H1 (cell line): Measurements from ENCODE around the gene C14orf119. TPM values are rescaled to one million over a fixed set of nuclear protein-coding genes. Genes with fewer than 3 reads are reported as not detected.
"Not testable (repeated sequence)": the region's sequence is repeated elsewhere in the genome, so short reads cannot be mapped to it uniquely, and the experiment has no call there.

Source experiments
- CTCF ChIA-PET: fragments of 300-600 bp; sonication (Branson Sonifier 250); formaldehyde crosslinking; loops from one replicate; lab custom pipeline; 2021; ENCODE audit not compliant: partially characterized antibody; lab: Charles Lee
- POLR2A ChIA-PET: fragments of 300-600 bp; sonication (Branson Sonifier 250); formaldehyde crosslinking; loops from one replicate; lab custom pipeline; 2021; ENCODE audit warnings: inconsistent platforms; ENCODE audit not compliant: partially characterized antibody; lab: Charles Lee
- DNase-seq, 2 experiments: peaks; one replicate each; pipeline versions ENCODE4 v3.0.0 to v3.0.0-alpha.2; 2010 to 2022; ENCODE audit warnings: low spot score in 2 of 2, low read depth in 1 of 2, mixed read lengths in 1 of 2
- FAIRE-seq: peaks from 2 replicates; lab custom pipeline; 2011; peaks lifted over from hg19 to GRCh38; lab: Jason Lieb, UNC
- H2AFZ ChIP-seq: 2 replicates; pipeline ENCODE4 v1.8.1; 2012; ENCODE audit warnings: low read length, inconsistent platforms
- H2AK5ac ChIP-seq: 2 replicates; pipeline ENCODE4 v1.6.1; 2013; ENCODE audit warnings: low read depth, low read length
- H2BK120ac ChIP-seq: replicated peaks from 2 replicates; pipeline ENCODE3; 2013; ENCODE audit warnings: low read depth, low read length, inconsistent platforms
- H2BK12ac ChIP-seq: 2 replicates; pipeline ENCODE4 v1.6.1; 2013; ENCODE audit warnings: low read depth, low read length
- H2BK15ac ChIP-seq: 2 replicates; pipeline ENCODE4 v1.6.1; 2013; ENCODE audit warnings: low read length
- H2BK20ac ChIP-seq: 2 replicates; pipeline ENCODE4 v1.6.1; 2013; ENCODE audit warnings: low read length
- H2BK5ac ChIP-seq: 2 replicates; pipeline ENCODE4 v1.6.1; 2013; ENCODE audit warnings: low read depth, low read length
- H3K14ac ChIP-seq: 2 replicates; pipeline ENCODE4 v1.6.1; 2013; ENCODE audit warnings: inconsistent platforms; ENCODE audit not compliant: insufficient read length
- H3K18ac ChIP-seq: 2 replicates; pipeline ENCODE4 v1.6.1; 2013; ENCODE audit warnings: low read length; ENCODE audit errors: extremely low read depth
- H3K23ac ChIP-seq: 2 replicates; pipeline ENCODE4 v1.6.1; 2013; ENCODE audit warnings: inconsistent platforms; ENCODE audit not compliant: insufficient read length
- H3K23me2 ChIP-seq: 2 replicates; pipeline ENCODE4 v1.6.1; 2013; ENCODE audit warnings: low read depth, low read length
- H3K27ac ChIP-seq: 2 replicates; pipeline ENCODE4 v1.6.1; 2011; ENCODE audit warnings: low read depth, low read length, inconsistent platforms
- H3K27me3 ChIP-seq, 4 experiments: replicated peaks in 1 of 4; 1 replicate in 1 of 4; 2 replicates in 3 of 4; pipeline versions ENCODE4 v1.6.1 to v1.8.1; 2011 to 2013; ENCODE audit warnings: low read length in 3 of 4, mild to moderate bottlenecking in 3 of 4, inconsistent platforms in 2 of 4, mixed read lengths in 2 of 4, moderate library complexity in 1 of 4; ENCODE audit not compliant: control insufficient read depth in 3 of 4, insufficient read depth in 3 of 4; ENCODE audit errors: extremely low read depth in 1 of 4
- H3K36me3 ChIP-seq, 4 experiments: 2 replicates each; pipeline versions ENCODE4 v1.6.1 to v1.8.1; 2011 to 2013; ENCODE audit warnings: mild to moderate bottlenecking in 4 of 4, low read length in 3 of 4, moderate library complexity in 2 of 4, control low read depth in 1 of 4, inconsistent platforms in 1 of 4; ENCODE audit not compliant: insufficient read depth in 4 of 4, control insufficient read depth in 2 of 4
- H3K4ac ChIP-seq: replicated peaks from 2 replicates; pipeline ENCODE3; 2013; ENCODE audit warnings: low read length, low read depth, mixed read lengths, inconsistent platforms; ENCODE audit not compliant: insufficient read length
- H3K4me1 ChIP-seq, 4 experiments: replicated peaks in 1 of 4; 1 replicate in 1 of 4; 2 replicates in 3 of 4; pipeline versions ENCODE4 v1.6.1 to v1.8.1; 2011 to 2013; ENCODE audit warnings: low read length in 3 of 4, inconsistent platforms in 2 of 4, mixed read lengths in 1 of 4; ENCODE audit not compliant: insufficient read depth in 4 of 4, control insufficient read depth in 3 of 4
- H3K4me2 ChIP-seq, 2 experiments: 2 replicates each; pipeline versions ENCODE4 v1.6.1 to v1.8.1; 2011 to 2013; ENCODE audit warnings: low read depth in 2 of 2, low read length in 2 of 2, control low read depth in 1 of 2, inconsistent platforms in 1 of 2, mild to moderate bottlenecking in 1 of 2; ENCODE audit not compliant: insufficient read depth in 1 of 2
- H3K4me3 ChIP-seq, 4 experiments: fragments of 200-600, 300-600 bp in 1 of 4; sonication (generic), shearing (Covaris generic), sonication (Bioruptor Twin) in 1 of 4; 2 replicates each; pipeline versions ENCODE4 v1.5.1 to v1.8.1; 2011 to 2016; ENCODE audit warnings: low read length in 4 of 4, low read depth in 3 of 4, control low read depth in 2 of 4, inconsistent platforms in 2 of 4, mild to moderate bottlenecking in 2 of 4, mixed read lengths in 1 of 4, moderate library complexity in 1 of 4; ENCODE audit not compliant: insufficient read depth in 2 of 4; ENCODE audit errors: extremely low read depth in 1 of 4
- H3K56ac ChIP-seq: replicated peaks from 2 replicates; pipeline ENCODE3; 2013; ENCODE audit warnings: low read depth, mild to moderate bottlenecking, mixed read lengths, low read length, inconsistent platforms; ENCODE audit not compliant: insufficient read length
- H3K79me1 ChIP-seq: 2 replicates; pipeline ENCODE4 v1.6.1; 2013; ENCODE audit warnings: low read depth, low read length, control low read depth
- H3K79me2 ChIP-seq, 2 experiments: 2 replicates each; pipeline versions ENCODE4 v1.6.1 to v1.8.1; 2012 to 2013; ENCODE audit warnings: low read length in 2 of 2, mild to moderate bottlenecking in 2 of 2, inconsistent platforms in 1 of 2; ENCODE audit not compliant: insufficient read depth in 2 of 2, control insufficient read depth in 1 of 2
- H3K9ac ChIP-seq, 4 experiments: replicated peaks in 1 of 4; 1 replicate in 1 of 4; 2 replicates in 3 of 4; pipeline versions ENCODE4 v1.6.1 to v1.8.1; 2011 to 2013; ENCODE audit warnings: low read depth in 3 of 4, low read length in 3 of 4, control low read depth in 2 of 4, mild to moderate bottlenecking in 2 of 4, moderate library complexity in 2 of 4, inconsistent platforms in 1 of 4; ENCODE audit errors: extremely low read depth in 1 of 4
- H3K9me3 ChIP-seq, 2 experiments: 2 replicates each; pipeline versions ENCODE4 v1.6.1 to v1.8.1; 2012 to 2013; ENCODE audit warnings: mild to moderate bottlenecking in 2 of 2, moderate library complexity in 2 of 2, control low read depth in 1 of 2, inconsistent platforms in 1 of 2, low read depth in 1 of 2, low read length in 1 of 2, mixed read lengths in 1 of 2; ENCODE audit not compliant: insufficient read depth in 2 of 2
- H4K20me1 ChIP-seq, 2 experiments: replicated peaks in 1 of 2; 2 replicates each; pipeline versions ENCODE3 to v1.8.1; 2011 to 2013; ENCODE audit warnings: inconsistent platforms in 2 of 2, low read length in 2 of 2, mild to moderate bottlenecking in 1 of 2; ENCODE audit not compliant: insufficient read depth in 2 of 2, control insufficient read depth in 1 of 2
- H4K5ac ChIP-seq: 2 replicates; pipeline ENCODE4 v1.6.1; 2013; ENCODE audit warnings: low read length, low read depth, mixed read lengths, inconsistent platforms; ENCODE audit not compliant: insufficient read length
- H4K8ac ChIP-seq: 2 replicates; pipeline ENCODE4 v1.8.0; 2013; ENCODE audit warnings: mild to moderate bottlenecking, moderate library complexity, low read length, inconsistent platforms; ENCODE audit not compliant: insufficient read depth; ENCODE audit errors: extremely low read depth
- H4K91ac ChIP-seq: replicated peaks from 2 replicates; pipeline ENCODE3; 2013; ENCODE audit warnings: low read length, mixed read lengths, inconsistent platforms; ENCODE audit not compliant: insufficient read length
- EP300 ChIP-seq, 2 experiments: IDR thresholded peaks; 1 replicate in 1 of 2; 2 replicates in 1 of 2; pipeline ENCODE4 v1.6.1; 2011 to 2012; ENCODE audit warnings: low read depth in 2 of 2, low read length in 2 of 2, mild to moderate bottlenecking in 2 of 2, borderline replicate concordance in 1 of 2, inconsistent platforms in 1 of 2, moderate library complexity in 1 of 2
- WGBS, 2 experiments: shearing (Covaris generic) in 1 of 2; methylation state at CpG; one replicate each; pipeline versions ENCODE4 v1.1.6 to v1.1.7; 2013 to 2015; ENCODE audit warnings: low lambda C conversion rate in 2 of 2, mixed read lengths in 2 of 2, inconsistent platforms in 1 of 2, low coverage in 1 of 2, missing lambda C conversion rate in 1 of 2; ENCODE audit not compliant: insufficient replicate concordance in 2 of 2, insufficient coverage in 1 of 2, insufficient read length in 1 of 2; ENCODE audit errors: extremely low coverage in 1 of 2, missing lambda C conversion rate in 1 of 2; 5-methylcytosine and 5-hydroxymethylcytosine counted together
- polyA plus RNA-seq, 7 experiments: library from polyadenylated mRNA; depleted of rRNA in 3 of 7; stranded (reverse) in 5 of 7; unstranded in 2 of 7; fragments of >200 nt in 5 of 7; fragments of 200-250 nt in 2 of 7; gene quantifications; 1 replicate in 5 of 7; 2 replicates in 1 of 7; 4 replicates in 1 of 7; pipeline versions ENCODE4 v1.2.1 to v1.2.3, GENCODE V29; 2011 to 2013; ENCODE audit warnings: missing spikeins in 2 of 7, mixed read lengths in 2 of 7
- total RNA-seq: library from RNA; stranded (reverse); fragmentation: NEBNext Ultra II Directional; extraction: Animal tissue kit (Norgen Biotek cat#: 25700); gene quantifications from 2 replicates; pipeline ENCODE4 v1.2.1, GENCODE V29; 2021

The C14orf119 gene
- total and polyA plus RNA-seq, 2 of the 8 experiments (the other 6 are each of a cell fraction or from before 2014, with no cell fraction given) = 78.1 to 94.0 TPM

DNA sequence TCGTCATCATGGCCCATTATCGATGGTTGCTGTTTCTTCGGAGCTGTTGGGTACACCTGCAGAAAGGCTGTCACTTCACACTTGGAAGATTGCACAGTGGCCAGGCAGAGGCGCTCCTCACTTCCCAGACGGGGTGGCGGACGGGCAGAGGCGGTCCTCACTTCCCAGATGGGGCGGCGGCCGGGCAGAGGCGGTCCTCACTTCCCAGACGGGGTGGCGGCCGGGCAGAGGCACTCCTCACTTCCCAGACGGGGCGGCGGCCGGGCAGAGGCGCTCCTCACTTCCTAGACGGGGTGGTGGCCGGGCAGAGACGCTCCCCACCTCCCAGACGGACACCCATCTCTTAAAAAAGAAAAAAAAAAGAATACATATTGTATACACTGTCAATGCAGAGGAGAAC, 12.9 kb downstream of the C14orf119 start:
- not testable (repeated sequence) for H3K23ac ChIP-seq, H3K4me2 ChIP-seq, H3K27me3 ChIP-seq, H3K36me3 ChIP-seq, H3K4me3 ChIP-seq, H3K79me1 ChIP-seq, H4K5ac ChIP-seq, H2BK20ac ChIP-seq, H4K8ac ChIP-seq, H2BK120ac ChIP-seq, H3K79me2 ChIP-seq, H4K91ac ChIP-seq, H3K4ac ChIP-seq, H3K9ac ChIP-seq, H3K56ac ChIP-seq, H3K9me3 ChIP-seq, H3K14ac ChIP-seq, H2BK12ac ChIP-seq, H3K27ac ChIP-seq, H4K20me1 ChIP-seq, H2BK5ac ChIP-seq, FAIRE-seq, H3K23me2 ChIP-seq, H2AK5ac ChIP-seq, H2AFZ ChIP-seq, H3K18ac ChIP-seq, H2BK15ac ChIP-seq
- 95% methylated on average over 23 of the region's 24 CpGs; no CpG with 5 or more reads in 1 of the 2 experiments for WGBS, 2 experiments
- ChIA-PET CTCF (interaction anchor here (0.7 to 3.4 kb wide), 7 partner anchors 9 to 131 kb away, joined by 3 to 19 read pairs (median 5); no protein-coding TSS in a partner anchor), POLR2A (interaction anchor here (0.6 to 1.4 kb wide), 2 partner anchors 18 to 27 kb away, joined by 3 to 5 read pairs; no protein-coding TSS in a partner anchor)
- peak in 1 of 2 experiments; percentile 56 for DNase-seq
- TF ChIP-seq EP300 (IDR thresholded peaks at IDR 0.05; ENCODE audit: borderline replicate concordance in 1 of 2, low read depth in 2 of 2, low read length in 2 of 2) = peak in 1 of 2 experiments; percentile 60; a peak in 1 of 3 replicates
- peaks cover 6 to 16% (median 14%) of the 10 kb centered on the region in 4 experiments; a peak in 5 of 7 replicates for H3K4me1 ChIP-seq
